H1 (cell line): Measurements from ENCODE around the gene PCF11. TPM values are rescaled to one million over a fixed set of nuclear protein-coding genes. Genes with fewer than 3 reads are reported as not detected.

Source experiments
- ASH2L ChIP-seq: fragments of 200-600, 300-600 bp; sonication (generic); IDR thresholded peaks from one replicate; pipeline ENCODE4 v1.7.1; 2017; ENCODE audit warnings: low read length
- CEBPB ChIP-seq: IDR thresholded peaks from 2 replicates; pipeline ENCODE4 v1.6.1; 2012; ENCODE audit warnings: low read depth, low read length
- CHD2 ChIP-seq: IDR thresholded peaks from 2 replicates; pipeline ENCODE4 v1.6.1; 2012; ENCODE audit warnings: low read length, improper control_type of control experiment
- CREB1 ChIP-seq: IDR thresholded peaks from 2 replicates; pipeline ENCODE4 v1.6.1; 2012; ENCODE audit warnings: inconsistent platforms
- CTBP2 ChIP-seq: IDR thresholded peaks from 2 replicates; pipeline ENCODE4 v1.7.0; 2011; ENCODE audit warnings: borderline replicate concordance, mild to moderate bottlenecking, moderate library complexity, mixed read lengths, low read length; ENCODE audit not compliant: insufficient read depth, insufficient read length
- EGR1 ChIP-seq: IDR thresholded peaks from 2 replicates; pipeline ENCODE4 v1.6.1; 2011; ENCODE audit warnings: low read depth, low read length, borderline replicate concordance
- EZH2 ChIP-seq: fragments of 200-600 bp; sonication (generic); IDR thresholded peaks from 2 replicates; pipeline ENCODE4 v1.7.1; 2012; ENCODE audit warnings: low read depth, mild to moderate bottlenecking, moderate library complexity, low read length, inconsistent platforms; ENCODE audit not compliant: severe bottlenecking
- HDAC6 ChIP-seq: IDR thresholded peaks from one replicate; pipeline ENCODE4 v1.7.1; 2012; ENCODE audit warnings: low read depth, mild to moderate bottlenecking, inconsistent platforms, low read length, moderate library complexity
- KDM4A ChIP-seq: IDR thresholded peaks from one replicate; pipeline ENCODE4 v1.7.1; 2012; ENCODE audit warnings: low read depth, mild to moderate bottlenecking, moderate library complexity, low read length, inconsistent platforms; ENCODE audit not compliant: severe bottlenecking
- PHF8 ChIP-seq: fragments of 200-600 bp; sonication (generic); conservative IDR thresholded peaks from 2 replicates; pipeline ENCODE4 v1.7.1; 2012; ENCODE audit warnings: low read depth, mild to moderate bottlenecking, inconsistent platforms, low read length, moderate library complexity
- POLR2A ChIP-seq, 2 experiments: IDR thresholded peaks; 1 replicate in 1 of 2; 2 replicates in 1 of 2; pipeline ENCODE4 v1.6.1; 2011; ENCODE audit warnings: low read depth in 2 of 2, low read length in 2 of 2, mild to moderate bottlenecking in 2 of 2; ENCODE audit errors: control extremely low read depth in 1 of 2
- POLR2AphosphoS5 ChIP-seq: IDR thresholded peaks from 2 replicates; pipeline ENCODE4 v1.6.1; 2011; ENCODE audit warnings: low read depth, low read length
- POU5F1 ChIP-seq: IDR thresholded peaks from 2 replicates; pipeline ENCODE4 v1.6.1; 2011; ENCODE audit warnings: low read depth, mild to moderate bottlenecking, low read length, moderate library complexity
- RFX5 ChIP-seq: IDR thresholded peaks from 2 replicates; pipeline ENCODE4 v1.6.1; 2011; ENCODE audit warnings: low read depth, low read length, improper control_type of control experiment, borderline replicate concordance
- RNF2 ChIP-seq: fragments of 200-900, 300-1000 bp; sonication (generic); IDR thresholded peaks from 2 replicates; pipeline ENCODE4 v1.7.1; 2016; ENCODE audit warnings: borderline replicate concordance, low read depth, mild to moderate bottlenecking, antibody characterized with exemption, low read length; ENCODE audit not compliant: poor library complexity, severe bottlenecking; ENCODE audit errors: missing control alignments
- SIX5 ChIP-seq: IDR thresholded peaks from 2 replicates; pipeline ENCODE4 v1.6.1; 2011; ENCODE audit warnings: mild to moderate bottlenecking, low read depth, low read length
- SP4 ChIP-seq: IDR thresholded peaks from 2 replicates; pipeline ENCODE4 v1.6.1; 2012; ENCODE audit warnings: low read length, inconsistent platforms
- TAF1 ChIP-seq: IDR thresholded peaks from 2 replicates; pipeline ENCODE4 v1.6.1; 2011; ENCODE audit warnings: mild to moderate bottlenecking, low read depth, low read length
- TBP ChIP-seq: IDR thresholded peaks from 2 replicates; pipeline ENCODE4 v1.6.1; 2011; ENCODE audit warnings: low read depth, low read length, improper control_type of control experiment
- YY1 ChIP-seq: IDR thresholded peaks from 2 replicates; pipeline ENCODE4 v1.6.1; 2011; ENCODE audit warnings: low read depth, mild to moderate bottlenecking, low read length
- ZNF274 ChIP-seq: IDR thresholded peaks from 2 replicates; pipeline ENCODE4 v1.7.0; 2012; ENCODE audit warnings: low read length, borderline replicate concordance; ENCODE audit errors: extremely low read depth
- polyA plus RNA-seq, 7 experiments: library from polyadenylated mRNA; depleted of rRNA in 3 of 7; stranded (reverse) in 5 of 7; unstranded in 2 of 7; fragments of >200 nt in 5 of 7; fragments of 200-250 nt in 2 of 7; gene quantifications; 1 replicate in 5 of 7; 2 replicates in 1 of 7; 4 replicates in 1 of 7; pipeline versions ENCODE4 v1.2.1 to v1.2.3, GENCODE V29; 2011 to 2013; ENCODE audit warnings: missing spikeins in 2 of 7, mixed read lengths in 2 of 7
- total RNA-seq: library from RNA; stranded (reverse); fragmentation: NEBNext Ultra II Directional; extraction: Animal tissue kit (Norgen Biotek cat#: 25700); gene quantifications from 2 replicates; pipeline ENCODE4 v1.2.1, GENCODE V29; 2021
- TF ChIP-seq, protein P1 (sequence below): IDR thresholded peaks from 2 replicates; pipeline ENCODE4 v1.6.1; 2012; ENCODE audit warnings: inconsistent platforms
- TF ChIP-seq, protein P2 (sequence below): IDR thresholded peaks from 2 replicates; pipeline ENCODE4 v1.6.1; 2012; ENCODE audit warnings: inconsistent platforms

The PCF11 gene
- total and polyA plus RNA-seq, 2 of the 8 experiments (the other 6 are each of a cell fraction or from before 2014, with no cell fraction given), result 25.1 to 47.7 TPM

DNA sequence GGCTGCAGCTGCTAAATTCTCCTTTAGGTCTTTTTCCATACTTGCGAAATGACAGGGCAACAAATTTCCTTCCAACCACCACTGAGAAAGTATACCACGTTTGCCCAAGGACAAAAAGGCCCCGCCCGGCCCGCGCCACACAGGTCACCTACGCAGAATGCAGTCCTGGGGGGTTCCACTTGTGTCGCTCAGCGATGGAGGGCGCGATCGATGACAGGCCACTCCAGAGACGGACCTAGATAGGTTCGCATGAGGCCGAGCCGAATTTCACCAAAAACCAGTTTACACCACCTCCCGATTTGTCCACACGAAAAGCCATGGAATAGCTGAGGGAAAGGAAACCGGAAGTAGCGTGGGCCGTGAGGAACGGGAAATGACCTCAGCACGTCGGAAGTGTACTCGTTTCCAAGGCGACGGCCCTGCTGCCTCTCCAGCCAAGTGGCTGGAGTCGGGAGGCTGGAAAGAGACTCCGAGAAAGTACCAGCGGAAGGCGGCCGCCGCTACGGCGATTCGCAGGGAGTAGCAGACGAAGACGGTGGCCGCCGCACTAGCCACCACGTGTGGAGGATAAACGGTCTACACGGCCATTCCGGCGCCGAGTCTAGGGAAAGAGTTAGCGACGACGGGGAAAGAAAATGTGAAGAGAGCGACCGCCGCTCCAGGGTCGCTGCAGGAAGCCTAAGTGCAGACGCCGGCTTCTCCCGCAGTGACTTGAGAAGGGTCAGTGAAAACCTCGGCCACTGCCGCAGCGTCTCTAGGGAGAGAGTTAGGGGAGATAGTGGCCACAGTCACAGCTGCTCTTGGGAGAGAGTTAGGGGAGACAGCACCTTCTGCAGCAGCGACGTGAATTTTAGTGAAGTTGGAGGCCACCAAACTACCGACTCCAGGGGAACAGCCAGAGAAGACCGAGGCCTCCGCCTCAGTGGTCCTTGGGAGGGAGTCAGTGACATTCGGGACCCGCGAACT, 36.7 kb downstream of the PCF11 start, which contains the start of gene ANKRD42 (continued):
- TF ChIP-seq CHD2, result no peak
- peak; percentile 81; the same call in 1 of the 2 replicates for TF ChIP-seq TAF1
- TF ChIP-seq RFX5, result no peak
- no peak for TF ChIP-seq CEBPB
- 0 out of 2 replicates have a peak, but pooled peaks have one; percentile 69 for TF ChIP-seq TBP
- no peak for TF ChIP-seq RNF2
- peak in 1 of 2 experiments; percentile 67; a peak in 2 of 3 replicates for TF ChIP-seq POLR2A (IDR thresholded peaks at IDR 0.05; ENCODE audit: control extremely low read depth in 1 of 2, low read depth in 2 of 2, low read length in 2 of 2)
- TF ChIP-seq YY1, result 0 out of 2 replicates have a peak, but pooled peaks have one; percentile 33
- TF ChIP-seq POU5F1, result no peak
- TF ChIP-seq, protein P1, sequence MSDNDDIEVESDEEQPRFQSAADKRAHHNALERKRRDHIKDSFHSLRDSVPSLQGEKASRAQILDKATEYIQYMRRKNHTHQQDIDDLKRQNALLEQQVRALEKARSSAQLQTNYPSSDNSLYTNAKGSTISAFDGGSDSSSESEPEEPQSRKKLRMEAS, result peak; percentile 74
- peak; percentile 69 for TF ChIP-seq EGR1
- no peak; the same call in 1 of the 2 replicates for TF ChIP-seq SIX5
- TF ChIP-seq EZH2, result no peak
- TF ChIP-seq ZNF274, result no peak
- peak; percentile 76 for TF ChIP-seq POLR2AphosphoS5
- peak; percentile 99 for TF ChIP-seq ASH2L
- no peak for TF ChIP-seq CTBP2
- no peak for TF ChIP-seq HDAC6
- peak; percentile 92 for TF ChIP-seq CREB1
- TF ChIP-seq SP4, result 0 out of 2 replicates have a peak, but pooled peaks have one; percentile 28
- peak; percentile 37 for TF ChIP-seq KDM4A
- TF ChIP-seq PHF8, result peak; percentile 81; the same call in 1 of the 2 replicates
- TF ChIP-seq, protein P2, sequence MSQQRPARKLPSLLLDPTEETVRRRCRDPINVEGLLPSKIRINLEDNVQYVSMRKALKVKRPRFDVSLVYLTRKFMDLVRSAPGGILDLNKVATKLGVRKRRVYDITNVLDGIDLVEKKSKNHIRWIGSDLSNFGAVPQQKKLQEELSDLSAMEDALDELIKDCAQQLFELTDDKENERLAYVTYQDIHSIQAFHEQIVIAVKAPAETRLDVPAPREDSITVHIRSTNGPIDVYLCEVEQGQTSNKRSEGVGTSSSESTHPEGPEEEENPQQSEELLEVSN, result no peak
